Colonic mucosa (tissue), 4 donors: ENCODE measurements around the gene CFB. TPM values are rescaled to one million over a fixed set of nuclear protein-coding genes. Genes with fewer than 3 reads are reported as not detected.
"Not testable (repeated sequence)": the region's sequence is repeated elsewhere in the genome, so short reads cannot be mapped to it uniquely, and the experiment has no call there.

ENCODE experiments used
- DNase-seq: peaks from one replicate; pipeline ENCODE4 v3.0.0-alpha.2; 2020
- H3K27ac ChIP-seq: fragments of 200-600 bp; one replicate; pipeline ENCODE4 v1.8.0; 2021
- H3K27me3 ChIP-seq: fragments of 200-600 bp; one replicate; pipeline ENCODE4 v1.8.0; 2021
- H3K36me3 ChIP-seq: fragments of 200-600 bp; one replicate; pipeline ENCODE4 v1.8.0; 2021
- H3K4me1 ChIP-seq: fragments of 200-600 bp; one replicate; pipeline ENCODE4 v1.8.0; 2021; ENCODE audit warnings: mild to moderate bottlenecking
- H3K4me3 ChIP-seq: fragments of 200-600 bp; one replicate; pipeline ENCODE4 v1.8.0; 2021
- H3K9ac ChIP-seq, 2 donors: one replicate each; pipeline ENCODE4 v1.7.0; 2013; ENCODE audit warnings: control low read depth in 2 of 2, low read depth in 2 of 2, low read length in 2 of 2
- H3K9me3 ChIP-seq: fragments of 200-600 bp; one replicate; pipeline ENCODE4 v1.8.0; 2021
- CTCF ChIP-seq: fragments of 200-600 bp; IDR thresholded peaks from one replicate; pipeline ENCODE4 v1.8.0; 2022; ENCODE audit warnings: antibody characterized with exemption, mild to moderate bottlenecking
- intact Hi-C: fragments of 100-400 bp; cut with DNase I; formaldehyde crosslinking; loops from one replicate; pipeline ENCODE4 v1.14.1; 2022
- total RNA-seq, 2 donors: library from RNA; stranded (reverse); fragmentation: NEBNext Ultra II Directional in 1 of 2; extraction: Animal tissue kit (Norgen Biotek cat#: 25700) in 1 of 2; gene quantifications; one replicate each; pipeline ENCODE4 v1.2.1, GENCODE V29; 2021
- donor health status: healthy.
- donor health status: DM: no; HTN: no; CAD: no.
- donor health status: DM: no; HTN: no; CAD: no.

Gene CFB
- total RNA-seq, 2 donors from 2014 or later, result 20.4 to 60.6 TPM

GRCh38 chr6:31971279-31971992 is 25.5 kb downstream of the CFB start:
- H3K36me3 ChIP-seq, result no peaks in the 10 kb centered on the region
- no peaks in the 10 kb centered on the region for H3K27me3 ChIP-seq
- DNase-seq, result no peak
- peak overlapping the region; percentile 94 for H3K27ac ChIP-seq
- peaks cover 4% of the 10 kb centered on the region for H3K4me1 ChIP-seq
- peak overlapping the region; percentile 72 to 82 for H3K9ac ChIP-seq
- no peak for TF ChIP-seq CTCF
- no peaks in the 10 kb centered on the region for H3K9me3 ChIP-seq
- peak overlapping the region; percentile 95 for H3K4me3 ChIP-seq
- intact Hi-C loops, result no loop called here

GRCh38 chr6:31971993-31972708 is 26.3 kb downstream of the CFB start, which contains the start of gene DXO:
Gene DXO (minus strand): TSS chr6:31972138. CDS start chr6:31971675, 463 bp downstream.
- peak within 1 kb of the TSS; percentile 72 to 82 for H3K9ac ChIP-seq
- no peaks in the 10 kb centered on the region for H3K9me3 ChIP-seq
- peak within 1 kb of the TSS; percentile 94 for H3K27ac ChIP-seq
- intact Hi-C loops, result no loop called here
- TF ChIP-seq CTCF, result no peak
- H3K27me3 ChIP-seq, result no peaks in the 10 kb centered on the region
- peak within 1 kb of the TSS; percentile 95 for H3K4me3 ChIP-seq
- H3K36me3 ChIP-seq, result no peaks in the 10 kb centered on the region
- peaks cover 4% of the 10 kb centered on the region for H3K4me1 ChIP-seq
- peak; percentile 97 for DNase-seq

GRCh38 chr6:31972709-31973350 is 26.9 kb downstream of the CFB start:
- Histone ChIP-seq H3K27me3 (no peaks in the 10 kb centered on the region), H3K36me3 (no peaks in the 10 kb centered on the region), H3K9ac (peak overlapping the region; percentile 72 to 82), H3K9me3 (no peaks in the 10 kb centered on the region), H3K4me1 (peaks cover 4% of the 10 kb centered on the region), H3K27ac (peak overlapping the region; percentile 94), H3K4me3 (peak overlapping the region; percentile 95)
- intact Hi-C loops, result no loop called here
- no peak for TF ChIP-seq CTCF
- no peak for DNase-seq

GRCh38 chr6:31976065-31976464 is 30.2 kb downstream of the CFB start:
- intact Hi-C loops, H3K4me1 ChIP-seq, H3K9ac ChIP-seq, H3K27ac ChIP-seq, H3K4me3 ChIP-seq, H3K27me3 ChIP-seq, H3K9me3 ChIP-seq, H3K36me3 ChIP-seq, DNase-seq: not testable (repeated sequence)

- no peak overlapping the region for H3K4me3 ChIP-seq
- no peaks in the 10 kb centered on the region for H3K36me3 ChIP-seq
- H3K27me3 ChIP-seq, result no peaks in the 10 kb centered on the region
- no peak overlapping the region for H3K27ac ChIP-seq
- no peaks in the 10 kb centered on the region for H3K9me3 ChIP-seq
- no peak overlapping the region for H3K9ac ChIP-seq
- no peak for TF ChIP-seq CTCF
- DNase-seq, result no peak
- H3K4me1 ChIP-seq, result peaks cover 3% of the 10 kb centered on the region
- intact Hi-C loops, result no loop called here
These were observed 32.0 kb downstream of the CFB start for GRCh38 chr6:31977816-31978431.
